ENCODE results near the gene TMEM115.

Gene TMEM115

GRCh38 chr3:50380405-50381085 is 21.2 kb upstream of the TMEM115 start:
- Histone ChIP-seq H3K27ac (replicated peaks) (no peak overlapping the region), H3K4me3 (replicated peaks; ENCODE audit: insufficient read depth, low read length) (no peak overlapping the region), H3K27me3 (ENCODE audit: insufficient read depth, poor library complexity, severe bottlenecking) (peaks cover 2% of the 10 kb centered on the region)
- no peak for DNase-seq (ENCODE audit: low read depth in 1 of 2, low spot score in 1 of 2)
- TF ChIP-seq POLR2AphosphoS5 (IDR thresholded peaks at IDR 0.05; ENCODE audit: low read depth): no peak
- TF ChIP-seq, protein P1, sequence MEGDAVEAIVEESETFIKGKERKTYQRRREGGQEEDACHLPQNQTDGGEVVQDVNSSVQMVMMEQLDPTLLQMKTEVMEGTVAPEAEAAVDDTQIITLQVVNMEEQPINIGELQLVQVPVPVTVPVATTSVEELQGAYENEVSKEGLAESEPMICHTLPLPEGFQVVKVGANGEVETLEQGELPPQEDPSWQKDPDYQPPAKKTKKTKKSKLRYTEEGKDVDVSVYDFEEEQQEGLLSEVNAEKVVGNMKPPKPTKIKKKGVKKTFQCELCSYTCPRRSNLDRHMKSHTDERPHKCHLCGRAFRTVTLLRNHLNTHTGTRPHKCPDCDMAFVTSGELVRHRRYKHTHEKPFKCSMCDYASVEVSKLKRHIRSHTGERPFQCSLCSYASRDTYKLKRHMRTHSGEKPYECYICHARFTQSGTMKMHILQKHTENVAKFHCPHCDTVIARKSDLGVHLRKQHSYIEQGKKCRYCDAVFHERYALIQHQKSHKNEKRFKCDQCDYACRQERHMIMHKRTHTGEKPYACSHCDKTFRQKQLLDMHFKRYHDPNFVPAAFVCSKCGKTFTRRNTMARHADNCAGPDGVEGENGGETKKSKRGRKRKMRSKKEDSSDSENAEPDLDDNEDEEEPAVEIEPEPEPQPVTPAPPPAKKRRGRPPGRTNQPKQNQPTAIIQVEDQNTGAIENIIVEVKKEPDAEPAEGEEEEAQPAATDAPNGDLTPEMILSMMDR (IDR thresholded peaks at IDR 0.05; ENCODE audit: insufficient read depth, low read length): no peak
- TF ChIP-seq, protein P2, sequence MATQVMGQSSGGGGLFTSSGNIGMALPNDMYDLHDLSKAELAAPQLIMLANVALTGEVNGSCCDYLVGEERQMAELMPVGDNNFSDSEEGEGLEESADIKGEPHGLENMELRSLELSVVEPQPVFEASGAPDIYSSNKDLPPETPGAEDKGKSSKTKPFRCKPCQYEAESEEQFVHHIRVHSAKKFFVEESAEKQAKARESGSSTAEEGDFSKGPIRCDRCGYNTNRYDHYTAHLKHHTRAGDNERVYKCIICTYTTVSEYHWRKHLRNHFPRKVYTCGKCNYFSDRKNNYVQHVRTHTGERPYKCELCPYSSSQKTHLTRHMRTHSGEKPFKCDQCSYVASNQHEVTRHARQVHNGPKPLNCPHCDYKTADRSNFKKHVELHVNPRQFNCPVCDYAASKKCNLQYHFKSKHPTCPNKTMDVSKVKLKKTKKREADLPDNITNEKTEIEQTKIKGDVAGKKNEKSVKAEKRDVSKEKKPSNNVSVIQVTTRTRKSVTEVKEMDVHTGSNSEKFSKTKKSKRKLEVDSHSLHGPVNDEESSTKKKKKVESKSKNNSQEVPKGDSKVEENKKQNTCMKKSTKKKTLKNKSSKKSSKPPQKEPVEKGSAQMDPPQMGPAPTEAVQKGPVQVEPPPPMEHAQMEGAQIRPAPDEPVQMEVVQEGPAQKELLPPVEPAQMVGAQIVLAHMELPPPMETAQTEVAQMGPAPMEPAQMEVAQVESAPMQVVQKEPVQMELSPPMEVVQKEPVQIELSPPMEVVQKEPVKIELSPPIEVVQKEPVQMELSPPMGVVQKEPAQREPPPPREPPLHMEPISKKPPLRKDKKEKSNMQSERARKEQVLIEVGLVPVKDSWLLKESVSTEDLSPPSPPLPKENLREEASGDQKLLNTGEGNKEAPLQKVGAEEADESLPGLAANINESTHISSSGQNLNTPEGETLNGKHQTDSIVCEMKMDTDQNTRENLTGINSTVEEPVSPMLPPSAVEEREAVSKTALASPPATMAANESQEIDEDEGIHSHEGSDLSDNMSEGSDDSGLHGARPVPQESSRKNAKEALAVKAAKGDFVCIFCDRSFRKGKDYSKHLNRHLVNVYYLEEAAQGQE (IDR thresholded peaks at IDR 0.05; ENCODE audit: insufficient replicate concordance, low read depth): no peak

DNA sequence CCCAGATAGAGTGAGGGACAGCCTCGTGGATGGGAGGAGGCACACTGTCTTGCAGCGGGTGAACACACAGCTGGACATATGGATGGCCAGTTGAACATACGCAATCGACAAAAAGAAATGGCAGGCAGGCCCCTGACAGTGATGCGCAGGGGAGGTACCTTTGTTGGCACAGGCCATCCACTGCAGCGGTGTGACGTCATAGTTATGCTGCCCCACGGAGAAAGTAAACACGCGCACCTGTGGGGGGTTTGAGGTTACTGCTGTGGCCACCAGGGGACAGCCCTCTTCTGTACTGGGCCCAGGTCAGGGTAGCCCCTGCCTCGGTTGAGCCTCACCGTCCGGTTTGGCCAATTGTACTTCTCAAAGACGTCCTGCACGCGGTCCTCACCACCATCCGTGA is 19.4 kb upstream of the TMEM115 start:
- H3K27me3 ChIP-seq (ENCODE audit: insufficient read depth, poor library complexity, severe bottlenecking): no peaks in the 10 kb centered on the region
- no peak overlapping the region for H3K27ac ChIP-seq (replicated peaks)
- TF ChIP-seq GABPA (IDR thresholded peaks at IDR 0.05; ENCODE audit: low read depth): no peak
- no peak for TF ChIP-seq SPI1 (IDR thresholded peaks at IDR 0.05; ENCODE audit: borderline replicate concordance, low read depth)
- TF ChIP-seq, protein P1 (IDR thresholded peaks at IDR 0.05; ENCODE audit: insufficient read depth, low read length): no peak
- TF ChIP-seq POLR2AphosphoS5 (IDR thresholded peaks at IDR 0.05; ENCODE audit: low read depth): no peak
- TF ChIP-seq, protein P2 (IDR thresholded peaks at IDR 0.05; ENCODE audit: insufficient replicate concordance, low read depth): no peak
- no peak for DNase-seq (ENCODE audit: low read depth in 1 of 2, low spot score in 1 of 2)
- H3K4me3 ChIP-seq (replicated peaks; ENCODE audit: insufficient read depth, low read length): no peak overlapping the region

- TF ChIP-seq, protein P1 (IDR thresholded peaks at IDR 0.05; ENCODE audit: insufficient read depth, low read length): no peak
- TF ChIP-seq POLR2AphosphoS5 (IDR thresholded peaks at IDR 0.05; ENCODE audit: low read depth): no peak
- no peak for TF ChIP-seq SPI1 (IDR thresholded peaks at IDR 0.05; ENCODE audit: borderline replicate concordance, low read depth)
- TF ChIP-seq GABPA (IDR thresholded peaks at IDR 0.05; ENCODE audit: low read depth): no peak
- TF ChIP-seq, protein P2 (IDR thresholded peaks at IDR 0.05; ENCODE audit: insufficient replicate concordance, low read depth): no peak
- DNase-seq (ENCODE audit: low read depth in 1 of 2, low spot score in 1 of 2): no peak
- no peak overlapping the region for H3K4me3 ChIP-seq (replicated peaks; ENCODE audit: insufficient read depth, low read length)
- no peaks in the 10 kb centered on the region for H3K27me3 ChIP-seq (ENCODE audit: insufficient read depth, poor library complexity, severe bottlenecking)
- no peak overlapping the region for H3K27ac ChIP-seq (replicated peaks)
Observed at GRCh38 chr3:50378024-50378423, 18.7 kb upstream of the TMEM115 start.

All from HL-60 (cell line).